Measurements from ENCODE around the gene HMG20A. TPM values are rescaled to one million over a fixed set of nuclear protein-coding genes. Genes with fewer than 3 reads are reported as not detected.

The HMG20A gene
- total RNA-seq, 2 experiments from 2014 or later: 41.2 to 47.1 TPM

DNA sequence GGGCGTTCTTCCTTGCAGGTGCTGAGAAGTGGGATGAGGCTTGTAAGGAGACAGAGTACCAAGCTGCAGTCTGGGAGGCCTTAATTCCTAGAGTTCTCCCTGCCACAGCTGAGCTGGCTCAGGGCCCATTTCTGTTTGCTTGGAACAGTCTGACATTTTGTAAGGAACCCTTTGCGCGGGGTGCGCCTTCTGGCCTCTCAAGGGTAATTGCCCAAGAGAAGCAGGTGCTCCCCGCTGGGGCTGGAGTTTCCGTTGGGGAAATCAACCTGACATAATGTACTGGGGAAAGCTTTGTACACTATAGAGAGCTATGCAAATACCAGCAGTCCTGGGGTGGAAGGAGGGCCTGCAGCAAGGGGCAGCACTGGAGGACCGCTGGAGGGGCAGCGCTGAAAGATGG, 83.6 kb downstream of the HMG20A start:
- H3K27me3 Mint-ChIP-seq: no peaks in the 10 kb centered on the region
- peaks cover 15% of the 10 kb centered on the region for H3K4me1 Mint-ChIP-seq
- H3K27ac Mint-ChIP-seq: no peak overlapping the region
- DNase-seq: no peak
- H3K36me3 Mint-ChIP-seq: no peaks in the 10 kb centered on the region
- H3K4me3 Mint-ChIP-seq: no peak overlapping the region
- H3K9me3 Mint-ChIP-seq: no peaks in the 10 kb centered on the region

DNA sequence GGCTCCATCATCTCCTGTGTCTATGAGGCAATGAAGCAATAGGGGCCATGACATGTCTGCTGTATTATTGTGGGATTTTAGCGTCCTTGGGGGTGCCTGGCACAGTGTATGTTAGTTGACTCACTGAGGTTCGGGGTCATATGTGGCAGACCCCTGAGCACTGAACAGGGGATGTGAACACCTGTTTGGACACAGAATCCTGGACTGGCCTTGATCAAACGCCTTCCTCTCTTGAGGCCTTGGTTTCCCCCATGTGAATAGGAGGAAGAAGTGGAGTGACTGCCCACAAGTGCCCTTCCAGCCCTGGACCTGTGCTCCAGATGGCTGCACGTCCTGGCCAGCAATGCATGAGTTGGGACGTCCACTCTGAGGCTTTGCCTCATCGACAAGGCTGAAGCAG, 84.2 kb downstream of the HMG20A start:
- Mint-ChIP-seq H3K27ac (no peak overlapping the region), H3K9me3 (no peaks in the 10 kb centered on the region), H3K4me1 (peaks cover 15% of the 10 kb centered on the region), H3K36me3 (no peaks in the 10 kb centered on the region), H3K27me3 (no peaks in the 10 kb centered on the region), H3K4me3 (no peak overlapping the region)
- DNase-seq: no peak

DNA sequence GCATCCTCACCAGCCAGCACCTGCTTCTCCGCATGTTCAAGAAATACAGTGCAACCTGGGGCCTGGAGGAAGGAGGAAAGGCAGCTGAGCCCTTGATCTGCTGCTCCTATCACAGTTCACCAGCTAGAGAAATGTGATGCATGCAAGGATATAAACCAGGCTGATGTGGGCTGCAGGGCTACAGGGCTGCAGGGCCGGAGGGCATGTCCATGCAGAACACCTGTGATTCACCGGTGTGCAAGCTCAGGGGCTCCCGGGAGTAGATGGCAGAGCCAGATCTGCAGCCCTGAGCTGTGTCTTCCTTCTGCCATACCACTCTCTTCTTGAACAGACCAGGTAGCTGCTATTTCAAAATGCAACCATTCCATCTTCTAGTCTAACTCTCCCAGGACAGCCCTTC, 84.9 kb downstream of the HMG20A start:
- H3K27ac Mint-ChIP-seq: no peak overlapping the region

DNA sequence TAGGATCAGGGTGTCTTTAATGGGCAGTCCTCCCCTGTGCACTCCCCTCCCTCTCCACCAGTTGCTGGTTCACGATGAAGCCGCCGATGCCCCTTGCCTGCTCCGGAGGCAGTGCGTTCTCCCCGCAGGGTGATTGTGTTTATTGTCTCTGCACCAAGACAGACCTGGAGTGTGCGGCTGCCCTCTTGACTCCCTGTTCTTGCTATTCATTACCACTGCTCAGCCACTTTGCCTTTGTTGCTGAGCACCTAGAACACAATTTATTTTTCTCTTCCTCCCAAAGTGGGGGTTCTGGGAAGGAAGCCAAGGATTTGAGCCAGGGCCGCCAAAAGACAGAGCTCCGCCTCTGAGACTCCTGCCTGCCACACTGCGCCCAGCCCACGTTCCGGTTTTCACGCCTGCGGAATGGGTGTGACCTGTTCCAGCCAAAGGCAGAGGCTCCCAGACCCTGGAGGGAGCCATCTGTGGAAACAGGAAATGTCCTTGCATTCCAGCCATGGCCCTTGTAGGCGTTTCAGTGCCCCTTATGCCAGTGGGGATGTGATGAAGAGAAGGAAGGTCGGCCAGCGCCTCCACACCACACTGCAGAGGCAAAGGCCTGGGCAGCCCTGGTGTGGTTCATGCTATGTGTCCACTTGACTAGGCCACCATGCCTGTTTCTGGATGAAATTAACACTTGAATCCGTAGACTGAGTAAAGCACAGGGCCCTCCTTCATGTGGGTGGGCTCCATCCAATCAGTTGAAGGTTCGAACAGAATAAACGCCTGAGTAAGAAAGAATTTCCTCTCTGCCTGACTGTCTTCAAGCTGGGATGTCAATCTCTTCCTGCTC, 85.8 kb downstream of the HMG20A start:
- peaks cover 13% of the 10 kb centered on the region for H3K4me1 Mint-ChIP-seq
- peaks cover 2% of the 10 kb centered on the region for H3K36me3 Mint-ChIP-seq
- DNase-seq: no peak
- H3K4me3 Mint-ChIP-seq: no peak overlapping the region
- no peak overlapping the region for H3K27ac Mint-ChIP-seq
- no peaks in the 10 kb centered on the region for H3K27me3 Mint-ChIP-seq
- H3K9me3 Mint-ChIP-seq: no peaks in the 10 kb centered on the region

More for the DNA sequence above, 84.9 kb downstream of the HMG20A start:
- Mint-ChIP-seq H3K36me3 (no peaks in the 10 kb centered on the region), H3K4me1 (peaks cover 15% of the 10 kb centered on the region), H3K9me3 (no peaks in the 10 kb centered on the region), H3K27me3 (no peaks in the 10 kb centered on the region), H3K4me3 (no peak overlapping the region)
- DNase-seq: no peak

DNA sequence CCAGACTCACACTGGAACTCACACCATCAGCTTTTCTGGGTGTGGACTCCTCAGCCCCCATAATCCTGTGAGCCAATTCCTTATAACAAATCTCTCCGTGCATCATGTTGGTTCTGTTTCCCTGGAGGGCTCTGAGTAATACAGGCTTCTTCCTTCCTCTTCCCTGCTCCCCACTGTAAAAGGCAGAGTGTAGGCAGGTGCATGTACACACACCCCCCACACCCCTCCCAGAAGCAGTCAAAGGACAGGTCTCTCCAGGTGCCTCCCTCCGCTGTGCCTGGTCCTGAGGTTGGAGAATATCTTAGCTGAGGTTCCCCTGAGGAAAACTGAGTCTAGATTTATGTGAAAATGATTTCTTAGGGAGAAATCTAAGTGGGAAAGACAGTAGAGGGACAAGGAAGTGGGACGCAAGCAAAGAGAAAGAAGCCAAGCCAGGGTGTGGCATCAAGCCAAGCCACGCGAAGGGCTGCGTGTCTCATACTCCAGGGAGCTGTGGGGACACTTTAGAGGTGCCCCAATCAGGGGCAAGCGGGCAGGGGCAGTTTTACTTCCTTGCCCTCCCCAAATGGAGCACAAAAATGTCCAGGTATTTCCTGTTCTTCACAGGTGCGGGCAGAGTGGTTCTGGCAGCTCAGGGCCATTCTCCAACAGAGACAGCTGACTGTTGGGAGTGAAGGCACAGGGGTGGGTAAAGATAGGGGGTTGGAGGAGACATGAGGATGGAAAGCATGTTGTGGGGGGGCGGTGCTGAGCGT, 86.6 kb downstream of the HMG20A start:
- Mint-ChIP-seq H3K4me3 (no peak overlapping the region), H3K27ac (no peak overlapping the region), H3K4me1 (peaks cover 13% of the 10 kb centered on the region), H3K36me3 (peaks cover 2% of the 10 kb centered on the region), H3K9me3 (no peaks in the 10 kb centered on the region), H3K27me3 (no peaks in the 10 kb centered on the region)
- no peak for DNase-seq

DNA sequence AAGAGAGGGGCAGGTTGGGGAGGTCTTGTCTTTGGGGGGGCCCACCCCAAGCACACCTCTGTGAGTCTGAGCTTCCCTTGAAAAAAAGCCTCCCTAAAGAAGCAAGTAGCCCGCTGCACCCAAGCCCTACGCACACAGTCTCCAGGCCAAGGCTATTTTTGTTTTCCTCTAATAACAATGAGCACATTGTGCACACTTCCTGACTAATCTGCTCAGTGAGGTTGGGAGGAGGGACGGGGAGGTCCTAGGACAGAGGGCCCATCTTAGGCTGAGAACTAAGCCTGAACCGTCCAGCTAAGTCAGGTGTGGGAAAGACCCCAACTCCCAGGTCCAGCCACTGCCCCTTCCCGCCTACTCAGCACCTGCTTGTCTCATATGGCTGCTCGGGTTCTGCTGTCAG, 87.2 kb downstream of the HMG20A start:
- no peaks in the 10 kb centered on the region for H3K9me3 Mint-ChIP-seq
- no peak overlapping the region for H3K27ac Mint-ChIP-seq
- H3K36me3 Mint-ChIP-seq: peaks cover 2% of the 10 kb centered on the region
- DNase-seq: no peak
- H3K4me3 Mint-ChIP-seq: no peak overlapping the region
- peaks cover 13% of the 10 kb centered on the region for H3K4me1 Mint-ChIP-seq
- H3K27me3 Mint-ChIP-seq: no peaks in the 10 kb centered on the region

DNA sequence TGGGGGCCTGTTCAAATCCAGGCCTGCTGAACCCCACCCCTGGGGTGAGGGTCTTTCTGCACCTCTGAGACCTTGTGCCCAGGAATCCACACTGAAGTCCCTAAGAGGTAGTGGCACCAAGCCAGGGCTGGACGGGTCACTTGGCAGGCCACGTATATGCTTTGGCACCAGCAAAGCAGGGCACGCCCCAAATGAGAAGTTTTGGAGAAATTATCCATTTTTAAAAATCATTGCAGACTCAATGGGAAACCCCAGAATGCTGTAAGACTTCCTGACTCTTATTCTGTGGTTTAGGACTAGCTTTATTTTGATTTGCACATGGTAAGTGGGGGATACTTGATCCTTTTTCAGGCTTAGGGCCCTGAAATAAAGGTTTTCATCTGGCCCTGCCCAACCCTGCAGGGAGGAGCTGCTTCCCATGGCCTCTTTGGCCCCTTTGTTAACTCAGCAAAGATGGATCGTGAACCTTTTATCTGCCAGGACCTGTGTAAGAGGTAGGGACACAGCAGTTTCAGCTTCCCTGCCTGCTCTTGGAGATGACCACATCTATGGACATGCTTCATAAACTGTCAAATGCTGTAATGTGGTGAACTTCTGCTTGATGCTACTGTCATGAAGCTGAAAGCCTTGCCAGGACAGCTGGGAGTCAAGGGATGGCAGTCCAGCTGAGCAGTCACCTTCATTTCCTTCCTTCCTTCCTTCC, 88.0 kb downstream of the HMG20A start:
- Mint-ChIP-seq H3K36me3 (peaks cover 2% of the 10 kb centered on the region), H3K4me3 (no peak overlapping the region), H3K27me3 (no peaks in the 10 kb centered on the region), H3K9me3 (no peaks in the 10 kb centered on the region), H3K4me1 (peaks cover 13% of the 10 kb centered on the region), H3K27ac (no peak overlapping the region)
- DNase-seq: no peak

DNA sequence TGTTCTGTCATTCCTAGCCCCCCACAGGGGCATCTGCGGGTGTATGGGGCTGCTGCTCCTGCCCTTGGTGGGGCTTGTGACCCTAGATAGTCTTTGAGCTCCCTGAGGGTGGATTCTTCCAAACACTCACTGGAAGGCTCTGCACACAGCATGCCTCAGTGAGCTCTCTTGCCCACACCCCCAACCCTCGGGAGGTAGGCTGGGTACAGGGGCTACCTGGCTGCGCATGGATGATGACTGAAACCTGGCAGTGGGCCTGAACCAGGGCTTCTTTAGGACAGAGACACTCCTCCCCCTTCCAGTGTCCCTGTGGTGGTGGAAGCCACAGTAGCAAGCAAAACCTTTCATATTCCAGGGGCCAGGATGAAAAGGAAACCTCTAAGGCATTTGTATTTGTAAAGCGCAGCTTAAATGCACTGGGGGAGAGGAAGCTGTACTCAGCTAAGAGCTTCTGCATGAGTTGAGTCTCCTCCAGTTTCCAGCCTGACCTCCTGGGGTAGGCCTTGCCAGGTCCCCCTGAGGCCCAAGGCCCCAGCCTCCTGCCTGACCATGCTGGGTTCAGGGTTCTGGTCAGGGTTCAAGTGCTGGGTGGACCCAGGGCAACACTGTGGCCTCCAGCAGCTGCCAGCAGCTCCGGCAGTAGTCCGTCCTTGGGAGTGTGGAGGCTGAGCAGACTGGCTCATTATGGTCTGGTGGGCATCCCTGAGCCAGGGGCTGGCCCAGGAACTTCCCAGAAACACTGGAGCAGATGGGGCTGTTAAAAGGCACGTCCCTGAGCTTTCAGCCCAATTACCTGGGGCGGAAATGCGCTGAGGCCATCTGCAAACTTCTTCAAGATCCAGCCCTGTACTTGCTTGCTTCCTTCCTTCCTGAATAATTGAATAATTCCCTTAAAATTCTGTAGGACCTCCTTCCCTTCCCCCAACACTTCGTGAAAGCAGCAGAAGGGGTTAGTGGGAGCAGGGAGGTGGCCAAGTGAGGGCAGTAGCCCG, 89.7 kb downstream of the HMG20A start:
- no peak for DNase-seq
- peaks cover 13% of the 10 kb centered on the region for H3K4me1 Mint-ChIP-seq
- H3K9me3 Mint-ChIP-seq: no peaks in the 10 kb centered on the region
- H3K27ac Mint-ChIP-seq: no peak overlapping the region
- H3K4me3 Mint-ChIP-seq: no peak overlapping the region
- peaks cover 2% of the 10 kb centered on the region for H3K36me3 Mint-ChIP-seq
- H3K27me3 Mint-ChIP-seq: no peaks in the 10 kb centered on the region

DNA sequence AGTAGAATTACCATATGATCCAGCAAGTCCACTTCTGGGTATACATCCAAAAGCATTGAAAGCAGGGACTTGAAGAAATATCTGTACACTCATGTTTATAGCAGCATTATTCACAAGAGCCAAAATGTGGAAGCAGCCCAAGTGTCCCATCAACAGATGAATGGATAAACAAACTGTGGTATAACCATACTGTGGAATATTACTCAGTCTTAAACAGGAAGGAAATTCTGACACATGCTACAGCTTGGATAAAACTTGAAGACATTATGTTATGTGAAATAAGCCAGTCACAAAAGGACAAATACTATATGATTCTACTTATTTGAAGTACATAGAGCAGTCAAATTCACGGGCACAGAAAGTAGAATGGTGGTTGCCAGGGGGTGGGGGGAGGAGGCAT, 91.2 kb downstream of the HMG20A start:
- Mint-ChIP-seq H3K4me1 (peaks cover 13% of the 10 kb centered on the region), H3K27ac (no peak overlapping the region), H3K4me3 (no peak overlapping the region), H3K27me3 (no peaks in the 10 kb centered on the region), H3K9me3 (no peaks in the 10 kb centered on the region), H3K36me3 (peaks cover 2% of the 10 kb centered on the region)
- no peak for DNase-seq

DNA sequence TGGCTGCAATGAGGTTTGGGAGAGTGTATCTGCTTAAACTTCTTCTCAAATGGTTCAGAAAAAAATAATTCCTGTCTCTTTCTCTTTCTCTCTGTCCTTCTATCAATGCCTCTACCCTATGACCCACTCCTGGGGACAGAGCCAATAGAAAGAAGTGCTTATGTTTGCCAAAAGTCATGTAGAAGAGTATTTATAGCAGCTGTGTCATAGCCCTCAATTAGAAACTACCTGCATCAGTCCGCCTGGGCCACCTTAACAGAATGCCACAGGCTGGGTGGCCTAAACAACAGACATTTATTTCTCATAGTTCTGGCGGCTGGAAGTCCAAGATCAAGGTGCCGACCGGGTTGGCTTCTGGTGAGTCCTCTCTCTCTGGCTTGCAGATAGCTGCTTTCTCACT, 92.5 kb downstream of the HMG20A start:
- H3K9me3 Mint-ChIP-seq: no peaks in the 10 kb centered on the region
- peaks cover 2% of the 10 kb centered on the region for H3K36me3 Mint-ChIP-seq
- DNase-seq: no peak
- no peaks in the 10 kb centered on the region for H3K27me3 Mint-ChIP-seq
- H3K4me3 Mint-ChIP-seq: no peak overlapping the region
- H3K4me1 Mint-ChIP-seq: peaks cover 10% of the 10 kb centered on the region
- H3K27ac Mint-ChIP-seq: no peak overlapping the region

DNA sequence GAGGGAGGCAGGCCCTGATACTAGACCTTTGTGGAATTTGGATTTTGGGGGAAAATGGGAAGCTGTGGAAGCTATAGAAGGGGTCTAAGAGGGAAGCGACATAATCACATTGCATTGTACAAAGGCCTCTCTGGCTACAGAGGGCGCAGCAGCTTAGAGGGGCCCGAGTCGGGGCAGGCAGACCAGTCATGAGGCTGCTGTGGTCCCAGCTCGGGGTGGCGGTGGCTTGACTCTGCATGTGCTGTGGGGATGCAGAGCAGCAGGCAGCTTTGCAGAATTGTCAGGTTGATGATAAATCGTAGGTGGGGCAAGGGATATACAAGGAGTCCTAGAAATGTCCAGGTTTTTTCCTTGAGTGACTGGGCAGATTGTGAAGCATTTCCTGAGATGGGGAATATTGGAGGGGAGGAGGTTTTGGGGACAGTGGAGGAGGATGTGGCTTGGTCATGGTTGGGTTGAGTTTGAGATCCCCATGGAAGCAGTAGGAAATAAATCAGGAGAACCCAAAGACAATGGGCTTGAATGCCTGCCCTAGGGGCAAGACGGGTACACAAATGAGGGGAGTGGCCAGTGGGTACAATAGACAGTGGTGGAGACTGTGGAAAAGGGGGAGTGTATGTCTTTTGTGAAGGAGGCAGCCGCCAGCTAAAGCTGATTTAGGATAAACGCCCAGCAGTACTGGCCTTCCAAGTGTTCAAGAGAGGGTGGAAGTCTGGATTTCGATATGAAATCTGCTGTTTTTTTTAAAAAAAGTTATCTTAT, 94.1 kb downstream of the HMG20A start:
- no peak for DNase-seq
- H3K36me3 Mint-ChIP-seq: peaks cover 2% of the 10 kb centered on the region
- no peak overlapping the region for H3K4me3 Mint-ChIP-seq
- H3K9me3 Mint-ChIP-seq: no peaks in the 10 kb centered on the region
- H3K27ac Mint-ChIP-seq: no peak overlapping the region
- H3K27me3 Mint-ChIP-seq: no peaks in the 10 kb centered on the region
- no peaks in the 10 kb centered on the region for H3K4me1 Mint-ChIP-seq

DNA sequence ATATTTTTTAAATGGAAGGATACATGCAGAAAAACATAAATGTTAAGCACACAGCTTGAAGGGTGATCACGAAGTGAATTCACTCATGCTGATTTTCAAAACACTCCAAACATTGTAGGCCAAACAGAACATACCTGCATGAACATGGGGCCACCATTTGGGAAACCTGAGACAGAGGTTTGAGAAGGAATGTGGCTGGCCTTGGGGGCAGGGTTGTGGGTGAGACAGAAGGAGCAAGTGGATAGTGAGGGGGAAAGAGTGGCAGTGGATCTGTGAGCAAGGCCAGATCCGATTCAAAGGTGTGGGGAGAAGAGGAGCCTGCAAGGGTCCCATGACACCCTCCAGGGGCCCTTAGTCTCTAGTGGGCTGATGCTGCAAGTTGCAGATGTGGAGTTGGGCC, 94.9 kb downstream of the HMG20A start:
- H3K27me3 Mint-ChIP-seq: no peaks in the 10 kb centered on the region
- H3K4me1 Mint-ChIP-seq: no peaks in the 10 kb centered on the region
- H3K9me3 Mint-ChIP-seq: no peaks in the 10 kb centered on the region
- H3K4me3 Mint-ChIP-seq: no peak overlapping the region
- no peak overlapping the region for H3K27ac Mint-ChIP-seq
- no peak for DNase-seq
- peaks cover 2% of the 10 kb centered on the region for H3K36me3 Mint-ChIP-seq

DNA sequence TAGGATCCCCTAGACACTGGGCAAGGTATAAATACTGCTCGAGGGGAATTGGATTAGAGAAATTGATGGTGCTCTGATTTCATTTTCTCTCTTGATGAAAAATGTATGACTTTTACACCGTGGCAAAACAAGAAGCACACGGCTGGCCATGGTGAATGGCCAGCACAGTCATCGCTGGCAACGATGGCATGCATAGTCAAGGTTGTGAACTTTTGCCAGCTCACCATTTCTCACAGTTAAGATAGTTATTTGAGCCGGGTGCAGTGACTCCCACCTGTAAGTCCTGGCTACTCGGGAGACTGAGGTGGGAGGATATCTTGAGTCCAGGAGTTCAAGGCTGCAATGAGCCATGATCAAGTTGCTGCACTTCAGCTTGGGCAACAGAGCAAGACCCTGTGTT, 95.4 kb downstream of the HMG20A start:
- H3K4me3 Mint-ChIP-seq: no peak overlapping the region
- H3K4me1 Mint-ChIP-seq: no peaks in the 10 kb centered on the region
- H3K36me3 Mint-ChIP-seq: no peaks in the 10 kb centered on the region
- H3K9me3 Mint-ChIP-seq: no peaks in the 10 kb centered on the region
- no peak overlapping the region for H3K27ac Mint-ChIP-seq
- DNase-seq: no peak
- no peaks in the 10 kb centered on the region for H3K27me3 Mint-ChIP-seq

DNA sequence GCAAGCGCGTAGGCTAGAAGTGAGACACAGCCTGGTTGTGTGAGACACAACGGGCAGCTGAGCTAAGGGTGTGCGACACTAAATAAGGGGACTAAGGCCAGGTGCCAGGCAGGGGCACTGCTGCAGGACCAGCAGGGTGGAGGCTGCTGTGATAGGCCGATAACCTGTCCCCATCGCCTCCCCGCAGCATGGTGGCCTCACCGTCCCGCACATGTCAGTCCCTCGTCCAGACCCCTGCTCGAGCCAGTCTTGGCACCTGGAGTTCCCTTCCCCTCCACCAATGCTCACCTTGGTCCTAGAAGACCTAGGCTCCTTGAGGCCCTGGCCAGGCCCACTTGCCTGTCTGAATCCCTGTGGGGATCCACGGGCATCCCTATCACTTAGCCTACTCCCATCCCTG, 96.1 kb downstream of the HMG20A start:
- H3K4me3 Mint-ChIP-seq: no peak overlapping the region
- H3K27ac Mint-ChIP-seq: no peak overlapping the region
- no peaks in the 10 kb centered on the region for H3K36me3 Mint-ChIP-seq
- H3K9me3 Mint-ChIP-seq: no peaks in the 10 kb centered on the region
- no peak for DNase-seq
- H3K27me3 Mint-ChIP-seq: no peaks in the 10 kb centered on the region
- no peaks in the 10 kb centered on the region for H3K4me1 Mint-ChIP-seq
